Neuronal stem cell (in vitro differentiated cells): ENCODE measurements around the gene BBS10.

ENCODE experiments used
- DNase-seq: peaks from one replicate; pipeline ENCODE4 v3.0.0-alpha.2; 2013; ENCODE audit warnings: low spot score
- H2AFZ ChIP-seq: one replicate; pipeline ENCODE4 v1.6.1; 2013; ENCODE audit warnings: mild to moderate bottlenecking, low read length, inconsistent platforms
- H2AK5ac ChIP-seq: 2 replicates; pipeline ENCODE4 v1.6.1; 2013; ENCODE audit warnings: low read depth, mild to moderate bottlenecking, inconsistent platforms, low read length, moderate library complexity, mixed read lengths
- H2BK120ac ChIP-seq: 2 replicates; pipeline ENCODE4 v1.6.1; 2013; ENCODE audit warnings: low read depth, mild to moderate bottlenecking, inconsistent platforms, low read length, moderate library complexity, mixed read lengths
- H2BK12ac ChIP-seq: one replicate; pipeline ENCODE4 v1.6.1; 2013; ENCODE audit warnings: low read length, inconsistent platforms
- H2BK15ac ChIP-seq: 2 replicates; pipeline ENCODE4 v1.6.1; 2013; ENCODE audit warnings: mild to moderate bottlenecking, low read length, inconsistent platforms, mixed read lengths
- H2BK5ac ChIP-seq: one replicate; pipeline ENCODE4 v1.6.1; 2013; ENCODE audit warnings: inconsistent platforms, mild to moderate bottlenecking, low read length, moderate library complexity
- H3K14ac ChIP-seq: one replicate; pipeline ENCODE4 v1.6.1; 2013; ENCODE audit warnings: low read length, inconsistent platforms
- H3K18ac ChIP-seq: 2 replicates; pipeline ENCODE4 v1.6.1; 2013; ENCODE audit warnings: low read length, inconsistent platforms
- H3K23ac ChIP-seq: 2 replicates; pipeline ENCODE4 v1.6.1; 2013; ENCODE audit warnings: low read depth, mild to moderate bottlenecking, mixed read lengths, low read length, inconsistent platforms; ENCODE audit not compliant: poor library complexity
- H3K27ac ChIP-seq: replicated peaks from 3 replicates; pipeline ENCODE4 v1.5.1; 2013; ENCODE audit warnings: low read length, inconsistent platforms
- H3K27me3 ChIP-seq, 3 experiments: 2 replicates each; pipeline ENCODE4 v1.6.1; 2013; ENCODE audit warnings: low read length in 3 of 3, mild to moderate bottlenecking in 2 of 3, inconsistent platforms in 1 of 3, low read depth in 1 of 3, mixed read lengths in 1 of 3, moderate library complexity in 1 of 3; ENCODE audit not compliant: control insufficient read depth in 3 of 3, insufficient read depth in 3 of 3
- H3K36me3 ChIP-seq, 2 donors: replicated peaks in 1 of 2; 2 replicates each; pipeline ENCODE4 v1.6.1; 2013; ENCODE audit warnings: low read length in 2 of 2; ENCODE audit not compliant: control insufficient read depth in 2 of 2, insufficient read depth in 2 of 2
- H3K4ac ChIP-seq: 2 replicates; pipeline ENCODE4 v1.6.1; 2013; ENCODE audit warnings: inconsistent platforms, mild to moderate bottlenecking, low read length, moderate library complexity
- H3K4me1 ChIP-seq, 2 donors: 1 replicate in 1 of 2; 2 replicates in 1 of 2; pipeline ENCODE4 v1.6.1; 2013; ENCODE audit warnings: low read length in 2 of 2, low read depth in 1 of 2; ENCODE audit not compliant: control insufficient read depth in 2 of 2, insufficient read depth in 1 of 2
- H3K4me2 ChIP-seq: one replicate; pipeline ENCODE4 v1.6.1; 2013; ENCODE audit warnings: mild to moderate bottlenecking, low read length, inconsistent platforms; ENCODE audit not compliant: insufficient read depth, poor library complexity, severe bottlenecking
- H3K4me3 ChIP-seq, 2 donors: 2 replicates each; pipeline ENCODE4 v1.5.1; 2013; ENCODE audit warnings: low read length in 2 of 2, mild to moderate bottlenecking in 2 of 2, inconsistent platforms in 1 of 2, moderate library complexity in 1 of 2
- H3K79me1 ChIP-seq: one replicate; pipeline ENCODE4 v1.6.1; 2013; ENCODE audit warnings: low read depth, mild to moderate bottlenecking, inconsistent platforms, low read length, moderate library complexity
- H3K9ac ChIP-seq: one replicate; pipeline ENCODE4 v1.6.1; 2013; ENCODE audit warnings: mild to moderate bottlenecking, low read depth, low read length, inconsistent platforms; ENCODE audit not compliant: poor library complexity
- H3K9me3 ChIP-seq, 2 donors: replicated peaks in 1 of 2; 2 replicates each; pipeline versions ENCODE3 to v1.6.1; 2013; ENCODE audit warnings: low read length in 2 of 2, mild to moderate bottlenecking in 2 of 2, inconsistent platforms in 1 of 2, low read depth in 1 of 2, mixed read lengths in 1 of 2, moderate library complexity in 1 of 2; ENCODE audit not compliant: control insufficient read depth in 2 of 2, insufficient read depth in 1 of 2
- H4K8ac ChIP-seq: one replicate; pipeline ENCODE4 v1.6.1; 2013; ENCODE audit warnings: low read depth, mild to moderate bottlenecking, inconsistent platforms, low read length, moderate library complexity
- H4K91ac ChIP-seq: one replicate; pipeline ENCODE4 v1.6.1; 2013; ENCODE audit warnings: low read length, low read depth, mild to moderate bottlenecking, inconsistent platforms; ENCODE audit not compliant: poor library complexity
- WGBS, 2 donors: extraction: QIAGEN DNeasy Blood & Tissue Kit; methylation state at CpG; one replicate each; pipeline ENCODE4 v1.1.7; 2013; ENCODE audit warnings: missing lambda C conversion rate in 2 of 2, mixed read lengths in 1 of 2; ENCODE audit not compliant: insufficient read length in 2 of 2, insufficient replicate concordance in 1 of 2; ENCODE audit errors: extremely low coverage in 2 of 2; 5-methylcytosine and 5-hydroxymethylcytosine counted together

The BBS10 gene

DNA sequence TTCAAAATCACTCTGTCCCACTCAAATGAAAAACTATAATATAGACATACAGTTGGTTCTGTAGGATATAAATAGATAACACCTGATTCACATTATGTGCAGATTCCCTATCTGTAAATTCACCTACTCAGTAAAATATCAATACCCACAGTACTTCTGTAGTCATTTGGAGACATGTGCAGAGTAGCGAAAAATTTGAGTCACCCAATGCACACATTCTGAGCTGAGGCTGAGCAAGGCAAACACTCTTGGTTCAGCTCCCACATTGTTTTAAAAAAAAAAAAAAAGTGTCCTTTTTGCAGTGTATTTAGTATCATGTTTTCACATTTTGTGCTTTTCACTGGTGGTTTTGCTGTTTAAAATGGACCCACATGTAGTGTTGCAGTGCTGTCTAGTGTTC lies 27.3 kb upstream of the BBS10 start:
- no peak overlapping the region for H2AFZ ChIP-seq
- H3K9ac ChIP-seq, result no peak overlapping the region
- WGBS, 2 donors, result no CpG with 5 or more reads among the region's 1 CpG
- no peaks in the 10 kb centered on the region for H3K79me1 ChIP-seq
- peaks cover 3 to 88% of the 10 kb centered on the region in 2 donors for H3K36me3 ChIP-seq
- no peak overlapping the region for H4K91ac ChIP-seq
- H3K18ac ChIP-seq, result no peak overlapping the region
- H4K8ac ChIP-seq, result no peak overlapping the region
- no peak overlapping the region for H3K4ac ChIP-seq
- no peak overlapping the region for H3K23ac ChIP-seq
- H3K14ac ChIP-seq, result no peak overlapping the region
- no peak overlapping the region for H2BK12ac ChIP-seq
- H3K27ac ChIP-seq, result no peak overlapping the region
- H3K9me3 ChIP-seq, result no peaks in the 10 kb centered on the region
- DNase-seq, result no peak
- no peaks in the 10 kb centered on the region for H3K27me3 ChIP-seq
- no peaks in the 10 kb centered on the region for H3K4me1 ChIP-seq
- H2BK120ac ChIP-seq, result no peak overlapping the region
- no peak overlapping the region for H2BK5ac ChIP-seq
- no peak overlapping the region for H3K4me2 ChIP-seq
- no peak overlapping the region for H2BK15ac ChIP-seq
- H3K4me3 ChIP-seq, result no peak overlapping the region
- H2AK5ac ChIP-seq, result no peak overlapping the region

DNA sequence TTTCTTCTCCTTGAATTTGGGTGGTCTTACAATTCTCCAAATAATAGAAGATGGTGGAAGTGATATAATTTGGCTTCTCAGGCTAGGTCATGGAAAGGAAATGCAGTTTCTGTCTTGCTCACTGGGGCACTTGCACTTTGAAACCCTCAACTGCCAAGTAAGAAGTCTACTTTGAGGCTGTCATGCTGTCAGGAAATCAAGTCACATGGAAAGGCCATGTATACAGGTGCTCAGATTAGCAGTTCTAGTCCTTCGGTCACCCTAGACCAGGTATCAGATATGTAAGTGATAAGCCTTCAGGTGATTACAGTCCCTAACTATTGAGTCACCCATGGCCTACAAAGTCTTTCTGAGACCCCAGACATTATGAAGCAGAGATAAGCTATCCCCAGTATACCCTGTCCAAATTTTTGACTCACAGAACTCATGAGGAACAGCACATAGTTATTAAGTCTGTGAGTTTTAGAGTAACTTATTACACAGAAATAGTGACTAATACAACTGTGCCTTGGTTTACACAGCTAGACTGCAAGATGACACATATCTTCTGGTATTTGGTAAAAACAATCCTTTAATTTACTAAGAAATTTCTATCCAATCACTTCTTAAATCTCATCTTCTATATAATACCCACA lies 26.3 kb upstream of the BBS10 start:
- Histone ChIP-seq H3K36me3 (peaks cover 4 to 91% of the 10 kb centered on the region in 2 donors), H2BK15ac (no peak overlapping the region)
- no CpG with 5 or more reads among the region's 1 CpG for WGBS, 2 donors

DNA sequence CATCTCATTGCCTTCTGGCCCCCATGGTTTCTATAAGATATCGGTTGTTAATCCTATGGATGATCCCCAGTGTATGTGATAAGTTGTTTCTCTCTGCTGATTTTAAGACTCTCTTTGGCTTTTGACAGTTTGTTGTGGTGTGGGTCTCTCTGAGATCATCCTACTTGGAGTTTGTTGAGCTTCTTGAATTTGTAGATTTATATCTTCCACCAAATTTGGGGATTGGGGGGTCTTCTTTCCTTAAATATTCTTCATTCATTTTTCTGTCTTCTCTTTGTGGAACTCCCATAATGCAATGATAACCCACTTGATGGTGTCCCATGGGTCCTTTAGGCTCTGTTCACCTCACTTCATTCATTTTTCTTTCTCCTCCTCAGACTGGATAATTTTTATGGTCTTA lies 20.0 kb upstream of the BBS10 start:
- H3K14ac ChIP-seq, result no peak overlapping the region
- H4K8ac ChIP-seq, result no peak overlapping the region
- no peak for DNase-seq
- no peaks in the 10 kb centered on the region for H3K27me3 ChIP-seq
- WGBS, 2 donors, result no CpG with 5 or more reads among the region's 1 CpG
- H3K27ac ChIP-seq, result no peak overlapping the region
- no peak overlapping the region for H2AK5ac ChIP-seq
- no peak overlapping the region for H3K4me2 ChIP-seq
- H3K4me3 ChIP-seq, result no peak overlapping the region
- no peak overlapping the region for H2AFZ ChIP-seq
- no peak overlapping the region for H3K23ac ChIP-seq
- no peaks in the 10 kb centered on the region for H3K79me1 ChIP-seq
- no peak overlapping the region for H3K4ac ChIP-seq
- peaks cover 13 to 86% of the 10 kb centered on the region in 2 donors for H3K36me3 ChIP-seq
- H3K18ac ChIP-seq, result no peak overlapping the region
- H2BK5ac ChIP-seq, result no peak overlapping the region
- no peak overlapping the region for H3K9ac ChIP-seq
- H4K91ac ChIP-seq, result no peak overlapping the region
- H3K4me1 ChIP-seq, result no peaks in the 10 kb centered on the region
- no peak overlapping the region for H2BK15ac ChIP-seq
- H2BK120ac ChIP-seq, result no peak overlapping the region
- H2BK12ac ChIP-seq, result no peak overlapping the region
- H3K9me3 ChIP-seq, result peaks cover 2 to 15% of the 10 kb centered on the region in 2 donors

More for the DNA sequence above, 26.3 kb upstream of the BBS10 start:
- no peak overlapping the region for H2AFZ ChIP-seq
- H3K4me3 ChIP-seq, result no peak overlapping the region
- H3K9me3 ChIP-seq, result no peaks in the 10 kb centered on the region
- H3K9ac ChIP-seq, result no peak overlapping the region
- no peaks in the 10 kb centered on the region for H3K4me1 ChIP-seq
- no peak overlapping the region for H3K23ac ChIP-seq
- H2AK5ac ChIP-seq, result no peak overlapping the region
- H3K14ac ChIP-seq, result no peak overlapping the region
- H2BK120ac ChIP-seq, result no peak overlapping the region
- H3K18ac ChIP-seq, result no peak overlapping the region
- no peak for DNase-seq
- H3K27ac ChIP-seq, result no peak overlapping the region
- H3K4me2 ChIP-seq, result no peak overlapping the region
- H3K79me1 ChIP-seq, result no peaks in the 10 kb centered on the region
- H4K8ac ChIP-seq, result no peak overlapping the region
- no peak overlapping the region for H2BK5ac ChIP-seq
- no peaks in the 10 kb centered on the region for H3K27me3 ChIP-seq
- H2BK12ac ChIP-seq, result no peak overlapping the region
- H3K4ac ChIP-seq, result no peak overlapping the region
- no peak overlapping the region for H4K91ac ChIP-seq

DNA sequence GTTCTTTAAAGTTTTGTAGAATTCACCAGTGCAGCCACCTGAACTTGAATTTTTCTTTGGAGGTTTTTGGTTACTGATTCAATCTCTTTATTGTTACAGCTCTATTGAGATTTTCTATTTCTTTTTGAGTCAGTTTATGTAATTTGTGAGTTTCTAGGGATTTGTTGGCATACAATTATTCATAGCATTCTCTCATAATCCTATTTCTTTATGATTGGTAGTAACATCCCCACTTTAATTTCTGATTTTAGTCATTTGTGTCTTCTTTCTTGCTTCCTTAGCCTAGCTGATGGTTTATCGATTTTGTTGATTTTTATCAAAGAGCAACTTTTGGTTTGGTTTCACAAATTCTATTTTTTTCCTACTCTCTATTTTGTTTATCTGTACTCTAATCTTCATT lies 17.9 kb upstream of the BBS10 start:
- Histone ChIP-seq H4K8ac (no peak overlapping the region), H2AFZ (no peak overlapping the region), H2BK15ac (no peak overlapping the region), H3K23ac (no peak overlapping the region), H3K79me1 (no peaks in the 10 kb centered on the region), H2BK5ac (no peak overlapping the region), H2BK12ac (no peak overlapping the region), H3K36me3 (peaks cover 13 to 73% of the 10 kb centered on the region in 2 donors), H3K14ac (no peak overlapping the region), H3K4me1 (no peaks in the 10 kb centered on the region), H3K27me3 (no peaks in the 10 kb centered on the region), H3K9me3 (peaks cover 2 to 15% of the 10 kb centered on the region in 2 donors), H3K9ac (no peak overlapping the region), H3K4ac (no peak overlapping the region), H2BK120ac (no peak overlapping the region), H3K4me2 (no peak overlapping the region), H2AK5ac (no peak overlapping the region), H4K91ac (no peak overlapping the region), H3K27ac (no peak overlapping the region), H3K18ac (no peak overlapping the region), H3K4me3 (no peak overlapping the region)
- WGBS, 2 donors, result no CpG with 5 or more reads among the region's 1 CpG
- DNase-seq, result no peak
